ENCODE data around the gene INSIG1. TPM values are rescaled to one million over a fixed set of nuclear protein-coding genes. Genes with fewer than 3 reads are reported as not detected.

INSIG1 gene
- total and polyA plus RNA-seq, 2 of the 4 experiments (the other 2 are of a cell fraction), result 19.0 to 26.0 TPM

DNA sequence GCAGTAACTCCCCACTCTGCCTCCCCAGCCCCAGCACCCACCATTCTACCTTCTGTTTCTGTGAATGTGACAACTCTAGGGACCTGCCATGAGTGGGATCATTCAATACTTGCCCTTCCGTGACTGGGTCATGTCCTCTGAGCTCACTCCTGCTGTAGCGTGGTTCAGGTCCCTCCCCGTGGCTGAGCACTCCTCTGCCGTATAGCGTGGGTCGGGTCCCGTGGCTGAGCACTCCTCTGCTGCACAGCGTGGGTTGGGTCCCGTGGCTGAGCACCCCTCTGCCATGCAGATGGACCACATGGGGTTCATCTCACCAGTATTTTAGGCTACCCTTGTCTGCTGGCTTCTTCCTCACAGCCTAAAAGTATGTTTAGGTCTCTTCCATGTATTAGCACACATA lies 43.0 kb downstream of the INSIG1 start:
- DNase-seq (no peak), ATAC-seq (ENCODE audit: low read depth) (no peak)
- Histone ChIP-seq H2AFZ (replicated peaks; ENCODE audit: low read length, poor library complexity) (no peak overlapping the region), H4K91ac (ENCODE audit: insufficient read depth, low read depth, low read length) (no peak overlapping the region), H3K79me1 (ENCODE audit: low read depth in 1 of 2, low read length in 2 of 2) (no peaks in the 10 kb centered on the region), H3K56ac (ENCODE audit: extremely low read depth, insufficient read depth, low read length) (no peak overlapping the region), H3K9me1 (ENCODE audit: insufficient read depth, low read length) (no peaks in the 10 kb centered on the region), H3K18ac (ENCODE audit: low read depth, low read length) (no peak overlapping the region), H3K9ac (ENCODE audit: low read depth, low read length) (no peak overlapping the region), H2BK120ac (ENCODE audit: low read depth, low read length) (no peak overlapping the region), H4K20me1 (ENCODE audit: insufficient read depth, low read length) (no peaks in the 10 kb centered on the region), H3K36me3 (ENCODE audit: control insufficient read depth, insufficient read depth, low read length) (no peaks in the 10 kb centered on the region), H2AK5ac (ENCODE audit: low read depth, low read length) (no peak overlapping the region), H3K9me3 (ENCODE audit: control insufficient read depth, insufficient read depth, low read length) (no peaks in the 10 kb centered on the region), H4K8ac (ENCODE audit: low read depth in 2 of 2, low read length in 2 of 2) (no peak overlapping the region), H3K14ac (replicated peaks; ENCODE audit: low read depth, low read length) (no peak overlapping the region), H4K5ac (ENCODE audit: low read depth, low read length) (no peak overlapping the region), H2BK15ac (ENCODE audit: low read depth, low read length) (no peak overlapping the region), H3K4ac (ENCODE audit: low read depth, low read length) (no peak overlapping the region), H3K4me2 (ENCODE audit: low read depth, low read length) (no peak overlapping the region), H3K4me3 (ENCODE audit: insufficient read depth, low read depth, low read length) (no peak overlapping the region), H3K27me3 (ENCODE audit: control insufficient read depth, insufficient read depth, low read length) (peaks cover 10% of the 10 kb centered on the region), H2BK20ac (ENCODE audit: low read depth, low read length) (no peak overlapping the region), H3K27ac (ENCODE audit: insufficient read depth, low read length) (no peak overlapping the region), H3K4me1 (ENCODE audit: control insufficient read depth, insufficient read depth, low read length) (no peaks in the 10 kb centered on the region), H2BK5ac (ENCODE audit: low read depth, low read length, poor library complexity, severe bottlenecking) (no peak overlapping the region), H2AK9ac (replicated peaks; ENCODE audit: low read depth, low read length, poor library complexity) (no peak overlapping the region), H3K23ac (ENCODE audit: low read depth, low read length) (no peak overlapping the region)
- in situ Hi-C loops (cut with MboI; ENCODE audit: low sequenced_read_pairs), result loop anchor here (10.0 kb wide), 2 partner anchors 146 to 416 kb away; no protein-coding TSS in a partner anchor
- BruUV-seq (replicated peaks), result no TSS peak
- WGBS, 2 experiments (ENCODE audit: extremely low coverage in 2 of 2, insufficient read length in 1 of 2), result 80% methylated on average over 8 of the region's 9 CpGs; no CpG with 5 or more reads in 1 of the 2 experiments
- POLR2A ChIA-PET (ENCODE audit: unreplicated experiment), result no interaction called here
- intact Hi-C loops (cut with micrococcal nuclease), result loop anchor here (10.0 kb wide), 1 partner anchor 336 kb away; the partner anchor contains the start of gene PAXIP1
- no peak for TF ChIP-seq RCOR1 (IDR thresholded peaks at IDR 0.05; ENCODE audit: insufficient replicate concordance, low read length)
- TF ChIP-seq POLR2A (IDR thresholded peaks at IDR 0.05; ENCODE audit: low read depth, low read length), result no peak
- TF ChIP-seq MAZ (IDR thresholded peaks at IDR 0.05; ENCODE audit: borderline replicate concordance, low read depth, low read length), result no peak
- TF ChIP-seq, protein P1, sequence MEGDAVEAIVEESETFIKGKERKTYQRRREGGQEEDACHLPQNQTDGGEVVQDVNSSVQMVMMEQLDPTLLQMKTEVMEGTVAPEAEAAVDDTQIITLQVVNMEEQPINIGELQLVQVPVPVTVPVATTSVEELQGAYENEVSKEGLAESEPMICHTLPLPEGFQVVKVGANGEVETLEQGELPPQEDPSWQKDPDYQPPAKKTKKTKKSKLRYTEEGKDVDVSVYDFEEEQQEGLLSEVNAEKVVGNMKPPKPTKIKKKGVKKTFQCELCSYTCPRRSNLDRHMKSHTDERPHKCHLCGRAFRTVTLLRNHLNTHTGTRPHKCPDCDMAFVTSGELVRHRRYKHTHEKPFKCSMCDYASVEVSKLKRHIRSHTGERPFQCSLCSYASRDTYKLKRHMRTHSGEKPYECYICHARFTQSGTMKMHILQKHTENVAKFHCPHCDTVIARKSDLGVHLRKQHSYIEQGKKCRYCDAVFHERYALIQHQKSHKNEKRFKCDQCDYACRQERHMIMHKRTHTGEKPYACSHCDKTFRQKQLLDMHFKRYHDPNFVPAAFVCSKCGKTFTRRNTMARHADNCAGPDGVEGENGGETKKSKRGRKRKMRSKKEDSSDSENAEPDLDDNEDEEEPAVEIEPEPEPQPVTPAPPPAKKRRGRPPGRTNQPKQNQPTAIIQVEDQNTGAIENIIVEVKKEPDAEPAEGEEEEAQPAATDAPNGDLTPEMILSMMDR (conservative IDR thresholded peaks at IDR 0.05; ENCODE audit: low read depth, low read length), result no peak
- no peak for TF ChIP-seq MAFK (IDR thresholded peaks at IDR 0.05; ENCODE audit: low read depth, low read length)
- TF ChIP-seq, protein P2, sequence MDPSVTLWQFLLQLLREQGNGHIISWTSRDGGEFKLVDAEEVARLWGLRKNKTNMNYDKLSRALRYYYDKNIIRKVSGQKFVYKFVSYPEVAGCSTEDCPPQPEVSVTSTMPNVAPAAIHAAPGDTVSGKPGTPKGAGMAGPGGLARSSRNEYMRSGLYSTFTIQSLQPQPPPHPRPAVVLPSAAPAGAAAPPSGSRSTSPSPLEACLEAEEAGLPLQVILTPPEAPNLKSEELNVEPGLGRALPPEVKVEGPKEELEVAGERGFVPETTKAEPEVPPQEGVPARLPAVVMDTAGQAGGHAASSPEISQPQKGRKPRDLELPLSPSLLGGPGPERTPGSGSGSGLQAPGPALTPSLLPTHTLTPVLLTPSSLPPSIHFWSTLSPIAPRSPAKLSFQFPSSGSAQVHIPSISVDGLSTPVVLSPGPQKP (IDR thresholded peaks at IDR 0.05; ENCODE audit: borderline replicate concordance, low read depth, low read length), result no peak
- TF ChIP-seq FOS (IDR thresholded peaks at IDR 0.05; ENCODE audit: low read depth, low read length), result no peak
- no peak for TF ChIP-seq SMC3 (IDR thresholded peaks at IDR 0.05; ENCODE audit: low read depth, low read length)
- TF ChIP-seq CHD1 (IDR thresholded peaks at IDR 0.05; ENCODE audit: low read depth, low read length), result no peak
- no peak for TF ChIP-seq RFX5 (IDR thresholded peaks at IDR 0.05; ENCODE audit: low read depth, low read length)
- TF ChIP-seq, protein P3, sequence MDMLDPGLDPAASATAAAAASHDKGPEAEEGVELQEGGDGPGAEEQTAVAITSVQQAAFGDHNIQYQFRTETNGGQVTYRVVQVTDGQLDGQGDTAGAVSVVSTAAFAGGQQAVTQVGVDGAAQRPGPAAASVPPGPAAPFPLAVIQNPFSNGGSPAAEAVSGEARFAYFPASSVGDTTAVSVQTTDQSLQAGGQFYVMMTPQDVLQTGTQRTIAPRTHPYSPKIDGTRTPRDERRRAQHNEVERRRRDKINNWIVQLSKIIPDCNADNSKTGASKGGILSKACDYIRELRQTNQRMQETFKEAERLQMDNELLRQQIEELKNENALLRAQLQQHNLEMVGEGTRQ (IDR thresholded peaks at IDR 0.05; ENCODE audit: low read depth, low read length), result no peak
- CTCF ChIA-PET, result no interaction called here
- dilution Hi-C loops (cut with HindIII; ENCODE audit: low sequenced_read_pairs, unreplicated experiment), result no loop called here

Measured in IMR-90 (cell line).